Midbrain (tissue), 1 donor: Measurements from ENCODE around the gene LGR6.
"Not testable (repeated sequence)": the region's sequence is repeated elsewhere in the genome, so short reads cannot be mapped to it uniquely, and the experiment has no call there.

Source experiments
- DNase-seq: peaks from one replicate; lab custom pipeline; 2025; lab: John Stamatoyannopoulos, UW

The LGR6 gene

GRCh38 chr1:202193614-202194327, at the start of gene LGR6:
Gene LGR6 (plus strand): TSS chr1:202193799. CDS start chr1:202193990, 191 bp downstream.
- no peak for DNase-seq

- DNase-seq: peak; percentile 59
Observed at GRCh38 chr1:202144402-202145067, 49.1 kb upstream of the LGR6 start, which contains the start of gene ARL8A. Gene ARL8A (minus strand): TSS chr1:202144737. CDS start chr1:202144572, 165 bp downstream.

GRCh38 chr1:202145068-202145743, 48.4 kb upstream of the LGR6 start:
- DNase-seq: no peak

- not testable (repeated sequence) for DNase-seq
Observed at GRCh38 chr1:202145744-202146140, 47.9 kb upstream of the LGR6 start.

GRCh38 chr1:202146279-202146678, 47.3 kb upstream of the LGR6 start:
- no peak for DNase-seq

- DNase-seq: no peak
Observed at GRCh38 chr1:202146993-202147392, 46.6 kb upstream of the LGR6 start.

GRCh38 chr1:202148391-202148790, 45.2 kb upstream of the LGR6 start:
- no peak for DNase-seq

GRCh38 chr1:202149566-202149965, 44.0 kb upstream of the LGR6 start:
- no peak for DNase-seq

- DNase-seq: no peak
Observed at GRCh38 chr1:202150187-202150586, 43.4 kb upstream of the LGR6 start.

GRCh38 chr1:202150602-202151001, 43.0 kb upstream of the LGR6 start:
- no peak for DNase-seq

GRCh38 chr1:202151045-202151444, 42.6 kb upstream of the LGR6 start:
- no peak for DNase-seq

- DNase-seq: no peak
Observed at GRCh38 chr1:202152399-202152798, 41.2 kb upstream of the LGR6 start.

- DNase-seq: no peak
Observed at GRCh38 chr1:202153284-202153683, 40.3 kb upstream of the LGR6 start.

GRCh38 chr1:202154148-202154765, 39.3 kb upstream of the LGR6 start:
- DNase-seq: no peak

- peak; percentile 43 for DNase-seq
Observed at GRCh38 chr1:202154766-202155477, 38.7 kb upstream of the LGR6 start.

GRCh38 chr1:202155478-202156021, 38.0 kb upstream of the LGR6 start:
- DNase-seq: no peak

GRCh38 chr1:202156590-202156989, 37.0 kb upstream of the LGR6 start:
- no peak for DNase-seq

- DNase-seq: no peak
Observed at GRCh38 chr1:202157945-202158344, 35.7 kb upstream of the LGR6 start.

- DNase-seq: no peak
Observed at GRCh38 chr1:202158810-202159533, 34.6 kb upstream of the LGR6 start.

- DNase-seq: no peak
Observed at GRCh38 chr1:202159534-202160371, 33.8 kb upstream of the LGR6 start.
